HFFc6 (cell line): ENCODE results near the gene KISS1R. TPM values are rescaled to one million over a fixed set of nuclear protein-coding genes. Genes with fewer than 3 reads are reported as not detected.

Experiments used
- DNase-seq: peaks from one replicate; pipeline ENCODE4 v3.0.0-alpha.2; 2018
- H3K27ac Mint-ChIP-seq: 2 replicates; pipeline ENCODE4 v1.8.0; 2020; ENCODE audit warnings: mild to moderate bottlenecking, mixed read lengths
- H3K27me3 Mint-ChIP-seq: 2 replicates; pipeline ENCODE4 v1.8.0; 2021; ENCODE audit warnings: mild to moderate bottlenecking, moderate library complexity, mixed read lengths; ENCODE audit not compliant: insufficient read depth
- H3K36me3 Mint-ChIP-seq: 2 replicates; pipeline ENCODE4 v1.8.0; 2021; ENCODE audit warnings: low read depth, mixed read lengths
- H3K4me1 Mint-ChIP-seq: 2 replicates; pipeline ENCODE4 v1.8.0; 2020; ENCODE audit warnings: low read depth, mixed read lengths
- H3K4me3 Mint-ChIP-seq: 2 replicates; pipeline ENCODE4 v1.8.0; 2020; ENCODE audit warnings: mild to moderate bottlenecking, moderate library complexity, mixed read lengths
- H3K9me3 Mint-ChIP-seq: 2 replicates; pipeline ENCODE4 v1.8.0; 2020; ENCODE audit warnings: mild to moderate bottlenecking, mixed read lengths
- total RNA-seq, 6 experiments: library from RNA; stranded (reverse); fragmentation: NEBNext Ultra II Directional; extraction: Animal tissue kit (Norgen Biotek cat#: 25700); gene quantifications; 2 replicates in 1 of 6; 3 replicates in 5 of 6; pipeline ENCODE4 v1.2.3, GENCODE V29; 2021
- TF ChIP-seq, protein P1 (sequence below): fragments of 200-600 bp; sonication (generic); IDR thresholded peaks from 2 replicates; pipeline ENCODE4 v1.5.0; 2021; ENCODE audit warnings: antibody characterized with exemption, mild to moderate bottlenecking

Gene KISS1R
- total RNA-seq, 6 experiments from 2014 or later: not detected

DNA sequence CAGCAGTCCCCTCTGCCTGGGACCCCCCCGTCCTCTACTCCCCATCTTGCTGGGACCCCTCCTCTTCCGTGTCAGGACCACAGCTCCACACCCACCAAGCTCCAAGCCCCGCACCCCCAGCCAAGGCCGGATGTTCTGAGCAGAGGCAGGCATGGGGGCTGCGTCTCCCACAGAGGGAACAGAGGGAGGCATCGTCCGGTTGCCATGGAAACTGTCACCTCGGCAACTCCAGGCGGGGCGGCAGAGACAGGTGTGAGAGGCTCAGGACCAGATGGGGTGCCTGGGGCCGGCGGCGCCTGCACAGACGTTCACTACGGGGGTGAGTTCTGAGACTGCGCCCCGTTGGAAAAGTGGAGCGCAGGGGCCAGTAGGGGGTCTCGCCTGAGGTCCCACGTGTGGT, 18.5 kb upstream of the KISS1R start:
- DNase-seq: no peak
- Mint-ChIP-seq H3K4me3 (no peak overlapping the region), H3K36me3 (no peaks in the 10 kb centered on the region), H3K9me3 (no peaks in the 10 kb centered on the region), H3K27me3 (peaks cover 2% of the 10 kb centered on the region; the same call in 1 of the 2 replicates), H3K4me1 (no peaks in the 10 kb centered on the region), H3K27ac (no peak overlapping the region)
- TF ChIP-seq, protein P1, sequence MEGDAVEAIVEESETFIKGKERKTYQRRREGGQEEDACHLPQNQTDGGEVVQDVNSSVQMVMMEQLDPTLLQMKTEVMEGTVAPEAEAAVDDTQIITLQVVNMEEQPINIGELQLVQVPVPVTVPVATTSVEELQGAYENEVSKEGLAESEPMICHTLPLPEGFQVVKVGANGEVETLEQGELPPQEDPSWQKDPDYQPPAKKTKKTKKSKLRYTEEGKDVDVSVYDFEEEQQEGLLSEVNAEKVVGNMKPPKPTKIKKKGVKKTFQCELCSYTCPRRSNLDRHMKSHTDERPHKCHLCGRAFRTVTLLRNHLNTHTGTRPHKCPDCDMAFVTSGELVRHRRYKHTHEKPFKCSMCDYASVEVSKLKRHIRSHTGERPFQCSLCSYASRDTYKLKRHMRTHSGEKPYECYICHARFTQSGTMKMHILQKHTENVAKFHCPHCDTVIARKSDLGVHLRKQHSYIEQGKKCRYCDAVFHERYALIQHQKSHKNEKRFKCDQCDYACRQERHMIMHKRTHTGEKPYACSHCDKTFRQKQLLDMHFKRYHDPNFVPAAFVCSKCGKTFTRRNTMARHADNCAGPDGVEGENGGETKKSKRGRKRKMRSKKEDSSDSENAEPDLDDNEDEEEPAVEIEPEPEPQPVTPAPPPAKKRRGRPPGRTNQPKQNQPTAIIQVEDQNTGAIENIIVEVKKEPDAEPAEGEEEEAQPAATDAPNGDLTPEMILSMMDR: no peak

DNA sequence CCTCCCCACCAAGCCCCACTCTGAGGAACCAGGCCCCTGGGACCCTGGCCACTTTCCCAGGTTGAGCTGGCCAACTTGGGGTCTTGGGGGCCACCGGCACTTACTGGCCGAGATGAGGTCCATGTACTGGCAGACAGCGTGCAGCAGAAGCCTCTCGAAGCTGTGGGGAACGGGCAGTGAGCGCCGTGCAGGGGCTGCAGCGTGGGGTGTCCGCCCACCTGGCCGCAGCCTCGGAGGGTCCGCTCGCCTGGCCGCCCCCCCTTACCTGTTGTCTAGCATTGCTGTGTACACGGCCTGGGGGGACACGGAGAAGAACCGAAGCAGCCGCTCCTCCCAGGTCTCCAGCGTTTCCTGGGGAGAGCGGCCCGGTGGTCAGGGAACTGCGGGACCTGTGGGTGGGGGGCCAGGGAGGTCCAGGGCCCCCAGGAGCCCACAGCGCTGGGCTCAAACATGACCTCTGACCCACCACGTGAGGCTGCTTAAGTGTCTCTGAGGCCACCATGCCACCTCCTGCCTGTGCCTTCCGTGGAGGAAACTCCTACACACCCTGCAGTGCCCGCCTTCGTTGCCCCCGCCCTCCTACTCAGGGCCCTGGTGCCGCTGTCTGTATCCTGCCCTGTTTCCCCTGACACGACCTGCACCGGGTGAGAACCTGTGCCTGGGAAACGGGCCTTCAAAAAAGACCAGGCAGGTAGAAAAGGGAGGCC, 17.6 kb upstream of the KISS1R start:
- no peaks in the 10 kb centered on the region for H3K27me3 Mint-ChIP-seq
- TF ChIP-seq, protein P1: no peak
- H3K27ac Mint-ChIP-seq: no peak overlapping the region
- no peak for DNase-seq
- H3K9me3 Mint-ChIP-seq: no peaks in the 10 kb centered on the region
- H3K36me3 Mint-ChIP-seq: peaks cover 5% of the 10 kb centered on the region; the same call in 1 of the 2 replicates
- no peaks in the 10 kb centered on the region for H3K4me1 Mint-ChIP-seq
- no peak overlapping the region for H3K4me3 Mint-ChIP-seq

DNA sequence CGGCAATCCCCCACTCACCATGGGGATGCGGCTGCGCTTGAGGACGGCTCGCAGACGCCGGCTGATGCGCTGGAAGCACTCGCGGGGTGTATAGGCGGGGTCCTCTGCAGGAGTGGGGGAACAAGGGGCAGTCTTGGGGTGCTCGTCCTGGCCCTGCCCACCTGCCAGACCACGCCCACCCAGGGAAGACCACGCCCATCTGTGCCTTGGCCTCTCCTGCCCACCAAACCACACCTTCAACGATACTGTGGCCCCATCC, 17.2 kb upstream of the KISS1R start:
- TF ChIP-seq, protein P1: no peak
- no peak for DNase-seq
- H3K4me1 Mint-ChIP-seq: no peaks in the 10 kb centered on the region
- H3K27ac Mint-ChIP-seq: no peak overlapping the region
- H3K27me3 Mint-ChIP-seq: no peaks in the 10 kb centered on the region
- peaks cover 5% of the 10 kb centered on the region; the same call in 1 of the 2 replicates for H3K36me3 Mint-ChIP-seq
- no peak overlapping the region for H3K4me3 Mint-ChIP-seq
- no peaks in the 10 kb centered on the region for H3K9me3 Mint-ChIP-seq

DNA sequence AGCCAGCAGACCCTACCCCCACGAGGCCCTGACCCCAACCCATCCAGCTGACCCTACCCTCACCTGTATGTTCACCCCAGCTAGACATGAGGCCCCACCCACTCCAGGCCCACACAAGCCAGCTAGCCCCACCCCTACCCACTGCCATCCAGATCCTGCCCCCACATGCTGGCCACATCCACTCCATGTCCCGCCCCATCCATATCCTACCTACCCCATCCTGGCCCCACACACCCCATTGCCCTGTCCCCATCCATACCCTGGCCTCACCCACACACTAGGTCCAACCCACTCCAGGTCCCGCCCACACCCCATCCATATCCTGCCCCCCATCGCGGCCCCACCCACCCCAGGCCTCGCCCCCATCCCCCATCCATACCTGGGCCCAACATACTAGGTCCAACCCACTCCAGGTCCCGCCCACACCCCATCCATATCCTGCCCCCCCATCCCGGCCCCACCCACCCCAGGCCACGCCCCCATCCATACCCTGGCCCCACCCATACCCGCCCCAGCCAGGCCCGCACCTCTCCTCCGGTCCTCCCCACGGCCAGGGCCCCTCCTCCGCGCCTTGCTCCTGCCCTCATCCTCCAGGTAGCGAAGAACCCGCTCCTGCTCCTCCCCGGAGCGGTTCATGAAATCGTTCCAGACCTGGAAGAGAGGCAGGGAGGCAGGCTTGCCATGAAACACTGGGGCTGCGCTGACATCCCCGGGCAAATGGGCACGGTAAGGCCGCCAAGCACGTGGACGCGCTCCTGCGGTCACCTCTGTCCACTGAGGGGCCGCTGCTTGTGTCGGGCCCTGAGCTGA, 16.6 kb upstream of the KISS1R start:
- Mint-ChIP-seq H3K4me3 (no peak overlapping the region), H3K27me3 (peaks cover 1% of the 10 kb centered on the region; the same call in 1 of the 2 replicates), H3K36me3 (peaks cover 5% of the 10 kb centered on the region; the same call in 1 of the 2 replicates), H3K9me3 (no peaks in the 10 kb centered on the region), H3K27ac (no peak overlapping the region), H3K4me1 (no peaks in the 10 kb centered on the region)
- TF ChIP-seq, protein P1: no peak
- no peak for DNase-seq

DNA sequence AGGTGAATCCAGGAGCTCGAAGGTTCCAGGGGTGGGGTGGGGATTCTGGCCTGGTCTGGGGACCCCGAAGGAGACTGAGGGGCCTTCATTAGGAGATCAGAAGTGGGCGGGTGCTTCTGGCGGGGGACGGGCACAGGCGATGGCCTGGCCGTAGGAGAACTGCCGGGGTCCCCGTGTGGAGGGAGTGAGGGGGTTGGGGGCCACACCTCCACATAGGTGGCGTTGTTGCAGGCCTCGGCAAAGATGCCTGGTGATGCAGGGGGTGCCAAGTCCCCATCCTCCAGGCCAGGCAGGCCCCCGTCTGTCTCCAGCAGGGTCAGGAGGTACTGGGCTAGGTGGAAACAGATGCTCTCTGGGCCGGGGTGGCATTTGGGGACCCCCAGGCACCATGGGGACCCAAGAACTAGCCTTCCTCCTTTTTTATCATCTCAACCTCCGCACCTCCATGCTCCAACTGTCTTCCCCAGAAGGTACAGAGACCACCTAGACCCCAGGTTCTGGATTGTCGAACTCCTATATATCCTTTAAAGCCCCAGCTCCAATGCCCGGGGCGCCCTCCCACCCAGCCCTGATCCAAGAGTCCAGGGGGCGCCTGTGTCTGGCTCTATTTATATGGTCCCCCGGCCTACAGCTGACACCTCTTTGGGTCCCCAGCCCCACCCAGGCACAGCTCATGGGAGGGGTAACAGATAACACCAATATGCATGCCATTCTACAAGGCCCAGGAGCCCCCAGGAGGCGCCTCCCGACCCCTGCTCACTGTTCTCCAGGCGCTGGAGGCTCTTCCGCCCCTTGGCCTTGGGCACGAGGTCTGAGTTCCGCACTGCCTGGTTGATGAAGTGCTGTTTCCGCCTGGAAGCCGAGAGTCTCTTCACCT, 15.7 kb upstream of the KISS1R start:
- Mint-ChIP-seq H3K27ac (no peak overlapping the region), H3K9me3 (no peaks in the 10 kb centered on the region), H3K4me3 (no peak overlapping the region), H3K4me1 (no peaks in the 10 kb centered on the region), H3K36me3 (peaks cover 5% of the 10 kb centered on the region; the same call in 1 of the 2 replicates), H3K27me3 (peaks cover 1% of the 10 kb centered on the region; the same call in 1 of the 2 replicates)
- TF ChIP-seq, protein P1: no peak
- DNase-seq: no peak
